Measurements from ENCODE around the gene IMMP1L. TPM values are rescaled to one million over a fixed set of nuclear protein-coding genes. Genes with fewer than 3 reads are reported as not detected.
A peak's percentile ranks its signal among the peaks of the same experiment; 100 is the strongest.

Gene IMMP1L
- total RNA-seq, 1 donor from 2014 or later = 17.2 TPM

DNA sequence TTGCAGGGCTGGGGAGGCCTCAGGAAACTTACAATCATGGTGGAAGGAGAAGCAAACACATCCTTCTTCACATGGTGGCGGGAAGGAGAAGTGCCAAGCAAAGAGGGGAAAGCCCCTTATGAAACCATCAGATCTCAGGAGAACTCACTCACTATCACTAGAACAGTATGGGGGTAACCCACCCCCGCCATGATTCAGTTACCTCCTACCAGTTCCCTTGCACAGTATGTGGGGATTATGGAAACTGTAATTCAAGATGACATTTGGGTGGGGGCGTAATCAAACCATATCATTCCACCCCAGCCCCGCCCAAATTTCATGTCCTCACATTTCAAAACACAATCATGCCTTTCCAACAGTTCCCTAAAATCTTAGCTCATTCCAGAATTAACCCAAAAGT is 16.2 kb downstream of the IMMP1L start:
- Mint-ChIP-seq H3K9me3 (ENCODE audit: unreplicated experiment) (peaks cover 10% of the 10 kb centered on the region), H3K4me1 (ENCODE audit: low read depth, unreplicated experiment) (no peaks in the 10 kb centered on the region), H3K4me3 (ENCODE audit: unreplicated experiment) (no peak overlapping the region), H3K27ac (ENCODE audit: unreplicated experiment) (no peak overlapping the region), H3K36me3 (ENCODE audit: low read depth, unreplicated experiment) (peaks cover 15% of the 10 kb centered on the region), H3K27me3 (ENCODE audit: low read depth, unreplicated experiment) (no peaks in the 10 kb centered on the region)
- H3K4me3 ChIP-seq (ENCODE audit: insufficient read depth, low read depth, low read length) = no peak overlapping the region
- DNase-seq (ENCODE audit: low read depth) = no peak
- FAIRE-seq = no peak
- TF ChIP-seq EZH2 (IDR thresholded peaks at IDR 0.05; ENCODE audit: insufficient read depth, low read length) = no peak
- TF ChIP-seq CTCF (IDR thresholded peaks at IDR 0.05; ENCODE audit: insufficient read depth, low read depth, low read length) = no peak
- H3K4me2 ChIP-seq (ENCODE audit: low read length) = no peak overlapping the region
- no peaks in the 10 kb centered on the region for H3K9me3 ChIP-seq (ENCODE audit: insufficient read depth, low read depth, low read length)
- H4K20me1 ChIP-seq (ENCODE audit: insufficient read depth, low read length) = peaks cover 10% of the 10 kb centered on the region
- no peak overlapping the region for H3K27ac ChIP-seq (ENCODE audit: low read depth, low read length)
- H3K36me3 ChIP-seq (ENCODE audit: insufficient read depth, low read length) = no peaks in the 10 kb centered on the region
- H2AFZ ChIP-seq (ENCODE audit: low read depth, low read length) = no peak overlapping the region
- no peak overlapping the region for H3K9ac ChIP-seq (ENCODE audit: low read length)
- no peaks in the 10 kb centered on the region for H3K27me3 ChIP-seq (ENCODE audit: insufficient read depth, low read length)
- peaks cover 28% of the 10 kb centered on the region for H3K79me2 ChIP-seq (ENCODE audit: insufficient read depth, low read length)
- no peaks in the 10 kb centered on the region for H3K4me1 ChIP-seq (ENCODE audit: insufficient read depth, low read length)

DNA sequence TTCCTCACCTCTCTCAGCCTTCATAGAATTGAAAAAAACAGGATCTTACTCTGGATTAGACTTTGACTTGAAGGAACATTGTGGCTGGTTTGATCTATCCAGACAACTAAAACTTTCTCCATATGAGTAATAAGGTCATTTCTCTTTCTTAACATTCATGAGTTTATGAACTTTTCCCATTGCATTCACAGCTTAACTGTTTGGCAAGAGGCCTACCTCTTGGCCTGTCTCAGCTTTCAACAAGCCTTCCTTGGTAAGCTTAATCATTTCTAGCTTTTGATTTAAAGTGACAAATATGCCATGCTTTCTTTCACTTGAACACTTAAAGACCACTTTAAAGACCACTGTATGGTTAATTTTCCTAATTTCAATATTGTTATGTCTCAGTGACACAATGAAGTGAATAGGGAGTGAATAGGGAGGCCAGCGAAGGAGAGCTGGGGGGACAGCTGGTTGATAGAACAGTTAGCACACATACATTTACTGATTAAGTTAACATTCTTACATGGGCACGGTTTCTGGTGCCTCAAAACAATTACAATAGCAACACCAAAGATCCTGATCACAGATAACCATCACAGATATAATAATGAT is 17.0 kb downstream of the IMMP1L start:
- peaks cover 15% of the 10 kb centered on the region for H3K36me3 Mint-ChIP-seq (ENCODE audit: low read depth, unreplicated experiment)
- peaks cover 22% of the 10 kb centered on the region for H3K79me2 ChIP-seq (ENCODE audit: insufficient read depth, low read length)
- H3K36me3 ChIP-seq (ENCODE audit: insufficient read depth, low read length) = no peaks in the 10 kb centered on the region
- no peaks in the 10 kb centered on the region for H3K4me1 ChIP-seq (ENCODE audit: insufficient read depth, low read length)
- H3K27me3 ChIP-seq (ENCODE audit: insufficient read depth, low read length) = no peaks in the 10 kb centered on the region
- no peaks in the 10 kb centered on the region for H3K27me3 Mint-ChIP-seq (ENCODE audit: low read depth, unreplicated experiment)
- no peak overlapping the region for H3K4me3 ChIP-seq (ENCODE audit: insufficient read depth, low read depth, low read length)
- no peak for TF ChIP-seq CTCF (IDR thresholded peaks at IDR 0.05; ENCODE audit: insufficient read depth, low read depth, low read length)
- TF ChIP-seq EZH2 (IDR thresholded peaks at IDR 0.05; ENCODE audit: insufficient read depth, low read length) = no peak
- peaks cover 10% of the 10 kb centered on the region for H4K20me1 ChIP-seq (ENCODE audit: insufficient read depth, low read length)
- H3K9me3 ChIP-seq (ENCODE audit: insufficient read depth, low read depth, low read length) = no peaks in the 10 kb centered on the region
- H3K9ac ChIP-seq (ENCODE audit: low read length) = no peak overlapping the region
- DNase-seq (ENCODE audit: low read depth) (peak; percentile 72), FAIRE-seq (no peak)
- no peak overlapping the region for H3K27ac Mint-ChIP-seq (ENCODE audit: unreplicated experiment)
- H3K4me1 Mint-ChIP-seq (ENCODE audit: low read depth, unreplicated experiment) = no peaks in the 10 kb centered on the region
- H2AFZ ChIP-seq (ENCODE audit: low read depth, low read length) = no peak overlapping the region
- H3K4me3 Mint-ChIP-seq (ENCODE audit: unreplicated experiment) = no peak overlapping the region
- H3K9me3 Mint-ChIP-seq (ENCODE audit: unreplicated experiment) = peaks cover 10% of the 10 kb centered on the region
- H3K4me2 ChIP-seq (ENCODE audit: low read length) = no peak overlapping the region
- H3K27ac ChIP-seq (ENCODE audit: low read depth, low read length) = no peak overlapping the region

DNA sequence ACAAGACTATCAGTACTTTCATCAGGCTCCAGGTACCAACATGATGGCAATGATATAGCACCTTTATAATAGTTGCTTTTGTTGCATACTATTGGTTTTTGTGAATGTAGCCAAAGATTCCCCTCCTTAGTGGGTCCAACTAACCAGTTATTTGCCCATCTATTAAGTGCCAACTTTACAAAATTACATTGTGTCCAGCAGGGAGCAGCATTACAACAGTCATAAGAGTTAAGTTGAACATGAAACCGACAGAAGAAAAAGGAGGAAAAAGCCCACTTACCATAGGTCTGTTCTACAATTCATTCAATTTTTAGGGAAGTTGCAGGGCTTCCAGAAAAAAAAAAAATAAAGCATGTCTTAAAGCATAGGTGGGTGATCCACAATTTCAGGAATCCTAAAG is 21.6 kb downstream of the IMMP1L start:
- Histone ChIP-seq H3K4me2 (ENCODE audit: low read length) (no peak overlapping the region), H3K9ac (ENCODE audit: low read length) (no peak overlapping the region), H3K27ac (ENCODE audit: low read depth, low read length) (no peak overlapping the region), H3K36me3 (ENCODE audit: insufficient read depth, low read length) (no peaks in the 10 kb centered on the region), H2AFZ (ENCODE audit: low read depth, low read length) (no peak overlapping the region), H3K27me3 (ENCODE audit: insufficient read depth, low read length) (no peaks in the 10 kb centered on the region), H3K9me3 (ENCODE audit: insufficient read depth, low read depth, low read length) (no peaks in the 10 kb centered on the region), H3K79me2 (ENCODE audit: insufficient read depth, low read length) (peaks cover 14% of the 10 kb centered on the region), H3K4me1 (ENCODE audit: insufficient read depth, low read length) (no peaks in the 10 kb centered on the region), H4K20me1 (ENCODE audit: insufficient read depth, low read length) (peaks cover 10% of the 10 kb centered on the region), H3K4me3 (ENCODE audit: insufficient read depth, low read depth, low read length) (no peak overlapping the region)
- DNase-seq (ENCODE audit: low read depth) (peak; percentile 52), FAIRE-seq (peak; percentile 60)
- Mint-ChIP-seq H3K9me3 (ENCODE audit: unreplicated experiment) (no peaks in the 10 kb centered on the region), H3K27me3 (ENCODE audit: low read depth, unreplicated experiment) (no peaks in the 10 kb centered on the region), H3K27ac (ENCODE audit: unreplicated experiment) (no peak overlapping the region), H3K4me1 (ENCODE audit: low read depth, unreplicated experiment) (no peaks in the 10 kb centered on the region), H3K4me3 (ENCODE audit: unreplicated experiment) (no peak overlapping the region), H3K36me3 (ENCODE audit: low read depth, unreplicated experiment) (no peaks in the 10 kb centered on the region)
- TF ChIP-seq EZH2 (IDR thresholded peaks at IDR 0.05; ENCODE audit: insufficient read depth, low read length) (no peak), CTCF (IDR thresholded peaks at IDR 0.05; ENCODE audit: insufficient read depth, low read depth, low read length) (peak; percentile 56)

Measured in astrocyte (in vitro differentiated cells and primary cell).